ENCODE results near the gene SLC26A1.

The SLC26A1 gene

GRCh38 chr4:970046-970745, 23.0 kb downstream of the SLC26A1 start:
- Histone ChIP-seq H3K27me3 (peaks cover 74% of the 10 kb centered on the region), H3K4me1 (ENCODE audit: control insufficient read depth in 1 of 2, insufficient read depth in 1 of 2, low read depth in 1 of 2, low read length in 1 of 2) (peaks cover 8 to 17% of the 10 kb centered on the region in 2 experiments), H3K9me3 (no peaks in the 10 kb centered on the region), H3K27ac (no peak overlapping the region), H3K4me3 (ENCODE audit: low read depth in 1 of 2, low read length in 1 of 2) (no peak overlapping the region), H3K36me3 (peaks cover 25% of the 10 kb centered on the region)
- TF ChIP-seq, protein P1, sequence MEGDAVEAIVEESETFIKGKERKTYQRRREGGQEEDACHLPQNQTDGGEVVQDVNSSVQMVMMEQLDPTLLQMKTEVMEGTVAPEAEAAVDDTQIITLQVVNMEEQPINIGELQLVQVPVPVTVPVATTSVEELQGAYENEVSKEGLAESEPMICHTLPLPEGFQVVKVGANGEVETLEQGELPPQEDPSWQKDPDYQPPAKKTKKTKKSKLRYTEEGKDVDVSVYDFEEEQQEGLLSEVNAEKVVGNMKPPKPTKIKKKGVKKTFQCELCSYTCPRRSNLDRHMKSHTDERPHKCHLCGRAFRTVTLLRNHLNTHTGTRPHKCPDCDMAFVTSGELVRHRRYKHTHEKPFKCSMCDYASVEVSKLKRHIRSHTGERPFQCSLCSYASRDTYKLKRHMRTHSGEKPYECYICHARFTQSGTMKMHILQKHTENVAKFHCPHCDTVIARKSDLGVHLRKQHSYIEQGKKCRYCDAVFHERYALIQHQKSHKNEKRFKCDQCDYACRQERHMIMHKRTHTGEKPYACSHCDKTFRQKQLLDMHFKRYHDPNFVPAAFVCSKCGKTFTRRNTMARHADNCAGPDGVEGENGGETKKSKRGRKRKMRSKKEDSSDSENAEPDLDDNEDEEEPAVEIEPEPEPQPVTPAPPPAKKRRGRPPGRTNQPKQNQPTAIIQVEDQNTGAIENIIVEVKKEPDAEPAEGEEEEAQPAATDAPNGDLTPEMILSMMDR (IDR thresholded peaks at IDR 0.05) = no peak

GRCh38 chr4:968621-969394, 24.4 kb downstream of the SLC26A1 start:
- Histone ChIP-seq H3K9me3 (no peaks in the 10 kb centered on the region), H3K4me1 (ENCODE audit: control insufficient read depth in 1 of 2, insufficient read depth in 1 of 2, low read depth in 1 of 2, low read length in 1 of 2) (peaks cover 8 to 14% of the 10 kb centered on the region in 2 experiments), H3K4me3 (ENCODE audit: low read depth in 1 of 2, low read length in 1 of 2) (no peak overlapping the region), H3K36me3 (peaks cover 39% of the 10 kb centered on the region), H3K27ac (no peak overlapping the region), H3K27me3 (peaks cover 66% of the 10 kb centered on the region)
- TF ChIP-seq, protein P1 (IDR thresholded peaks at IDR 0.05) = no peak

DNA sequence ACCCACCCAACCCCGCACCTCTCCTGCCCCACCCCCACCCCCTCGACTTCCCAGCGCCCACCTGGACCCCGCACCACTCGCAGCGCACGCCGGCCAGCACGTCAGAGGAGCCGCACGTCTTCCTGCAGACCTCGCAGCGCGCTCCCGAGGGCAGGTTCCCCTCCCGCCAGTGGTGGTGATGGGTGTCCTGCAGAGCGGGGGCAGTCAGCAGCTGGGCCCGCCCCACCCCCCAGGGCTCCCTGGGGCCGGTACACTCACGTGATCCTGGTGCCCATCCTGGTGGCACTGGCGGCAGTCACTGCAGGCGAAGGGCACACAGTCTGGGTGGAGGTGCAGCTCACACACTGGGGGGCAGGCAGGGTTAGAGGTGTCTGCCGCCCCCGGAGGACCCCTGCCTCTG, 25.0 kb downstream of the SLC26A1 start:
- Histone ChIP-seq H3K27me3 (peaks cover 64% of the 10 kb centered on the region), H3K9me3 (no peaks in the 10 kb centered on the region), H3K36me3 (peaks cover 44% of the 10 kb centered on the region), H3K27ac (no peak overlapping the region), H3K4me1 (ENCODE audit: control insufficient read depth in 1 of 2, insufficient read depth in 1 of 2, low read depth in 1 of 2, low read length in 1 of 2) (peaks cover 8 to 11% of the 10 kb centered on the region in 2 experiments), H3K4me3 (ENCODE audit: low read depth in 1 of 2, low read length in 1 of 2) (no peak overlapping the region)
- TF ChIP-seq, protein P1 (IDR thresholded peaks at IDR 0.05) = no peak

DNA sequence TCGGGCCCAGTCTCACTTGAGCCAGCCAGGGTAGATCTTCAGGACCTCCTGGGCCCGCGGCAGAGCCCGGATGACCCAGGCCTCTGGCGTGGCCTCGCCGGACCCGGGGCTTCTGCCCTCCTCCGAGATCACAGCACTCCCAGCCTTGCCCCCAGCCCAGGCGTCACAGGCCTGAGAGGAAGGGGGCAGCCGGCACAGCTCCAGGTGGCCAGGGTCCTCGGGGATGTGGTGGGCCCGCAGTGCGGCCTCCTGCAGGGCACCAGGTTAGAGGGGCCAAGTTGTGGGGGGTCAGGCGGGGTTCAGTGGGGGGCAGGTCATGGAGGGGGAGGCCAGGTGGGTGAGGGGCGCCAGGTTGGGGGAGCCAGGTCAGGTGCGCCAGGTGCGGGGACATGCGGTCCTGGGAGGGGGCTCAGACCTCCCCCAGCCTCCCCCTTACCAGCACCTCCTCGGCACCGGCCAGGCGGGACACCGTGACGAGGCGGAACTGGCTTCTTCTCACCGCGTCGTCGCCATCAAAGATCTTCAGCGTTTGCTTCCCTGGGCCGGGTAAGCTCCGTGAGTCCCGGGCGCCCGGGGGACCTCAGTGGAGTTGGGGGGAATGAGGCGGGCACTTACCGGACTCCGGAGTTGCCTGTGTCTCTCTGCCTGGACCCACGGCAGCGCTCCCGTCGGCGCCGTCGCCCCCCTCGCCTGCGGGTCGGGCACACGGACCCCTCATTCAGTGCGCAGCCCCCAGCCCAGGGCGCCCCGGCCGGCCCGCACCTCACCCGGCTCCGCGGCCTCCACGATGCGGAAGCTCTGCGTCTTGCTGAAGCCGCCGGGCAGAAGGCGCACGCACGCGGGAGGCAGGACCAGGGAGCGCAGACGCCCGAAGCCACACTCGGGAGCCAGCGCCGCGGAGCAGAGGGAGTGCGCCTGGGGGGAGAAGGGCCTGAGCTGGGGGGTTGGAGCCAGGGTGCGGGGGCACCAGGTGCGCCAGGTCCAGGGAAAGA, 25.8 kb downstream of the SLC26A1 start:
- Histone ChIP-seq H3K27ac (no peak overlapping the region), H3K9me3 (no peaks in the 10 kb centered on the region), H3K4me3 (ENCODE audit: low read depth in 1 of 2, low read length in 1 of 2) (no peak overlapping the region), H3K27me3 (peaks cover 58% of the 10 kb centered on the region), H3K36me3 (peaks cover 53% of the 10 kb centered on the region), H3K4me1 (ENCODE audit: control insufficient read depth in 1 of 2, insufficient read depth in 1 of 2, low read depth in 1 of 2, low read length in 1 of 2) (peaks cover 3 to 5% of the 10 kb centered on the region in 2 experiments)
- TF ChIP-seq, protein P1 (IDR thresholded peaks at IDR 0.05) = no peak
